Kidney (tissue), 14 donors: ENCODE results near the gene SEMA3A. TPM values are rescaled to one million over a fixed set of nuclear protein-coding genes. Genes with fewer than 3 reads are reported as not detected.

ENCODE experiments used
- DNase-seq, 5 donors: peaks; one replicate each; pipeline ENCODE4 v3.0.0-alpha.2; 2013 to 2020
- FAIRE-seq: peaks from 2 replicates; lab custom pipeline; 2012; peaks lifted over from hg19 to GRCh38; lab: Jason Lieb, UNC
- H3K27ac ChIP-seq, 2 donors: one replicate each; pipeline ENCODE4 v1.7.0; 2013; ENCODE audit warnings: low read depth in 2 of 2, low read length in 2 of 2, inconsistent platforms in 1 of 2
- H3K27me3 ChIP-seq: one replicate; pipeline ENCODE4 v1.7.1; 2013; ENCODE audit warnings: low read length, inconsistent platforms; ENCODE audit not compliant: control insufficient read depth, insufficient read depth
- H3K36me3 ChIP-seq, 3 donors: one replicate each; pipeline versions ENCODE4 v1.7.0 to v1.7.1; 2013; ENCODE audit warnings: low read length in 3 of 3, control low read depth in 1 of 3, inconsistent platforms in 1 of 3; ENCODE audit not compliant: insufficient read depth in 3 of 3, control insufficient read depth in 2 of 3
- H3K4me1 ChIP-seq, 3 donors: one replicate each; pipeline versions ENCODE4 v1.7.0 to v1.7.1; 2013; ENCODE audit warnings: low read length in 3 of 3, inconsistent platforms in 1 of 3, low read depth in 1 of 3; ENCODE audit not compliant: control insufficient read depth in 2 of 3, insufficient read depth in 2 of 3
- H3K4me3 ChIP-seq, 3 donors: one replicate each; pipeline versions ENCODE4 v1.7.0 to v1.8.1; 2013; ENCODE audit warnings: low read length in 3 of 3, control low read depth in 1 of 3, inconsistent platforms in 1 of 3
- H3K9ac ChIP-seq, 3 donors: one replicate each; pipeline versions ENCODE4 v1.7.0 to v1.7.1; 2013; ENCODE audit warnings: low read length in 3 of 3, control low read depth in 1 of 3, inconsistent platforms in 1 of 3
- H3K9me3 ChIP-seq, 3 donors: one replicate each; pipeline versions ENCODE4 v1.7.0 to v1.7.1; 2013; ENCODE audit warnings: low read length in 3 of 3, control low read depth in 1 of 3, inconsistent platforms in 1 of 3; ENCODE audit not compliant: control insufficient read depth in 2 of 3, insufficient read depth in 1 of 3
- intact Hi-C: fragments of 100-400 bp; cut with DNase I; formaldehyde crosslinking; loops from one replicate; pipeline ENCODE4 v1.11.1; 2022
- polyA plus RNA-seq: library from polyadenylated mRNA; stranded (reverse); fragments of 350-450 nt; fragmentation: Illumina TruSeq; extraction: RNeasy Lipid Tissue Mini Kit (QIAGEN cat#74804); gene quantifications from one replicate; pipeline ENCODE4 v1.2.3, GENCODE V29; 2014; ENCODE audit warnings: low read depth, low replicate concordance; ENCODE audit not compliant: insufficient read depth
- total RNA-seq: library from RNA; stranded (reverse); fragmentation: NEBNext Ultra II Directional; extraction: Animal tissue kit (Norgen Biotek cat#: 25700); gene quantifications from one replicate; pipeline ENCODE4 v1.2.1, GENCODE V29; 2021
- TF ChIP-seq, protein P1 (sequence below): IDR thresholded peaks from 3 replicates; pipeline ENCODE4 v1.5.1; 2012; ENCODE audit warnings: mild to moderate bottlenecking, moderate library complexity, borderline replicate concordance; ENCODE audit not compliant: insufficient read depth; ENCODE audit errors: extremely low read depth
- donor health status: control.
- donor health status: control.
- donor health status: control.
- donor health status: control.
- donor health status: control.
- donor health status: DM: yes; HTN: yes; CAD: no.
- donor health status: Normal renal cell carcinoma (clear cell type).

SEMA3A gene
- total and polyA plus RNA-seq, 2 donors from 2014 or later = 0.34 to 10.7 TPM

DNA sequence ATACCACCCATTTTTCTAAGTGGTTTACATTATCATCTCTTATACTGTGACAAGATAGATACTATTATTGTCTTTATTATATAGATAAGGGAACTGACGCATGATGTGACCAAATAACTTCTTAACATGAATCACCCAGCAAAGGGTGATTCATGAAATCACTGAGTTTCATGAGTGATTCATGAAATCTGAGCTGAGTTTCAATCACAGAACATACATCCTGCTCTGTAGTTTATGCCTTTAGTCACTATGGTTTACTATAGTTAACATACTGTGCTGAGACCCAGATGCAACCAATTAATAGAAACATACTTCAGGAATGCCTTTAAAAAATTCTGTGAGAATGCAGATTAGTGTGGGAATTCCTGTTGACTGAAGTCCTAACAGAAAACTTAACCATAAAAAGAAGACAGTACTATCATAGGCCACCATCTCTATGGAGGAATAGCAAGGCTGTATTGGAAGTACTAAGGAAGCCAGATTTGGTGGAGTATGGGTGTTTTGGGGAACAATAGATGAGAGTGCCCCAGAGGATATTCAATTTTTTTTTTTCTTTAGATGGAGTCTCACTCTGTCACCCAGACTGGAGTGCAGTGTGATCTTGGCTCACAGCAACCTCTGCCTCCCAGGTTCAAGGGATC is 43.1 kb upstream of the SEMA3A start:
- Histone ChIP-seq H3K36me3 (no peaks in the 10 kb centered on the region), H3K9me3 (no peaks in the 10 kb centered on the region), H3K4me3 (no peak overlapping the region), H3K27me3 (no peaks in the 10 kb centered on the region), H3K4me1 (no peaks in the 10 kb centered on the region), H3K9ac (no peak overlapping the region), H3K27ac (no peak overlapping the region)
- TF ChIP-seq, protein P1, sequence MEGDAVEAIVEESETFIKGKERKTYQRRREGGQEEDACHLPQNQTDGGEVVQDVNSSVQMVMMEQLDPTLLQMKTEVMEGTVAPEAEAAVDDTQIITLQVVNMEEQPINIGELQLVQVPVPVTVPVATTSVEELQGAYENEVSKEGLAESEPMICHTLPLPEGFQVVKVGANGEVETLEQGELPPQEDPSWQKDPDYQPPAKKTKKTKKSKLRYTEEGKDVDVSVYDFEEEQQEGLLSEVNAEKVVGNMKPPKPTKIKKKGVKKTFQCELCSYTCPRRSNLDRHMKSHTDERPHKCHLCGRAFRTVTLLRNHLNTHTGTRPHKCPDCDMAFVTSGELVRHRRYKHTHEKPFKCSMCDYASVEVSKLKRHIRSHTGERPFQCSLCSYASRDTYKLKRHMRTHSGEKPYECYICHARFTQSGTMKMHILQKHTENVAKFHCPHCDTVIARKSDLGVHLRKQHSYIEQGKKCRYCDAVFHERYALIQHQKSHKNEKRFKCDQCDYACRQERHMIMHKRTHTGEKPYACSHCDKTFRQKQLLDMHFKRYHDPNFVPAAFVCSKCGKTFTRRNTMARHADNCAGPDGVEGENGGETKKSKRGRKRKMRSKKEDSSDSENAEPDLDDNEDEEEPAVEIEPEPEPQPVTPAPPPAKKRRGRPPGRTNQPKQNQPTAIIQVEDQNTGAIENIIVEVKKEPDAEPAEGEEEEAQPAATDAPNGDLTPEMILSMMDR = no peak
- no peak for DNase-seq
- no peak for FAIRE-seq
- intact Hi-C loops = no loop called here

DNA sequence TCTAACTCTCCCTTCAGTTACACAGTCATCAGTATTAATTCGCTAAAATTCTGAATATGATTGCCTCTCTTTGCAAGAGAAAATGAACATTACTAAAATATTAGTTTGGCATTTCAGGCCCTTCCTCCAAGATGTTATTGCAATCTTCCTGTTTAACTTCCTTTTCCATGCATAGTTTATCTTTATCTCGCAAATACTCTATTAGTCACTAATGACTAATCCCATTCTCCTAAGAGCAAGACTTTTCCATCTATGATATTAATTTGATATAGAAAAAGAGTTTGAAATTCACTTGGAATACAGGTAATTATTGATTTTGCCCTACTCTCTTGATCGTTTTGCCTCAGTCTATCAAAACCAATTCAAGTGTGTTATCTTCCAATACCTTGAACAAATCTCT is 41.8 kb upstream of the SEMA3A start:
- FAIRE-seq (no peak), DNase-seq (no peak)
- intact Hi-C loops = no loop called here
- no peak overlapping the region for H3K4me3 ChIP-seq
- H3K27me3 ChIP-seq = no peaks in the 10 kb centered on the region
- no peak overlapping the region for H3K27ac ChIP-seq
- TF ChIP-seq, protein P1 = no peak
- no peaks in the 10 kb centered on the region for H3K36me3 ChIP-seq
- H3K4me1 ChIP-seq = no peaks in the 10 kb centered on the region
- no peak overlapping the region for H3K9ac ChIP-seq
- no peaks in the 10 kb centered on the region for H3K9me3 ChIP-seq

DNA sequence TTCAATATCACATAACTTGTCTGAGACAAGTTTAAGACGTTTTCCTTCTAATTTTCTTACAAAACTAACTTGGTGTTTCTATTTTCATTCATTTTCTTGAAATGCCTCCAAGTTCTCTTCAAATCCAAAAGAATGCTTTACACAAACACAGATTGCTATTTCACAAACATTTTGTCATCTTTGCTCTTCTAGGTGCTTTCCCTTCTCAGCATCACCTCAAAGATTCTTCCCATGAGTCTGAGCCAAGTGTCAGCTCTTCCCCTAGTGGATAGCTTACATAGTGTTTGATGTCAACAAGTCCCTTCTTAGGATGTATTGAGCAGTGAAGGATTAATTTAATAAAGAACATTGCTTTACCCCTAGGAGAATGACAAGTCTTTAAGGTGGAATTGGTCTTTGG is 38.1 kb upstream of the SEMA3A start:
- Histone ChIP-seq H3K9me3 (no peaks in the 10 kb centered on the region), H3K27me3 (no peaks in the 10 kb centered on the region), H3K27ac (no peak overlapping the region), H3K4me3 (no peak overlapping the region), H3K36me3 (no peaks in the 10 kb centered on the region), H3K4me1 (no peaks in the 10 kb centered on the region), H3K9ac (no peak overlapping the region)
- intact Hi-C loops = no loop called here
- FAIRE-seq (no peak), DNase-seq (no peak)
- TF ChIP-seq, protein P1 = no peak

DNA sequence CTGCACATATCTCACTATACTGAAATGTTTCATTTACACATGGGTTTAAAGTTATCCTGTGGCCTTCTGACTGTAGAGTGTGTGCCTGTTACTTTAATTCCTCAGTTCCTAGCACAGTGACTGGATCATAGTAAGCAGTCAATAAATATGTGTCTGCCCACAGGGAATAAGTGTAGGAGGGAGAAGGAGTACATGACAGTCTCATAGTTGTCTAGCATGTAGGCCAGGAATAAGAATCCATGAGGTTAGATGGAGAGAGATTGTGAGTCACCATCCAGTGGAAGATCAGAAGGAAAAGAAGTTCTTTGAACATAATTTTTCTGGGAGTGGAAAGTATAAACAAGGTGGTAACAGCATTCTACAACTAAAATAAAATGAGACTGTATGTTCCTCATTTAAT is 36.6 kb upstream of the SEMA3A start:
- H3K4me1 ChIP-seq = no peaks in the 10 kb centered on the region
- H3K9me3 ChIP-seq = no peaks in the 10 kb centered on the region
- no peaks in the 10 kb centered on the region for H3K36me3 ChIP-seq
- no peaks in the 10 kb centered on the region for H3K27me3 ChIP-seq
- no peak overlapping the region for H3K4me3 ChIP-seq
- TF ChIP-seq, protein P1 = no peak
- intact Hi-C loops = no loop called here
- no peak overlapping the region for H3K27ac ChIP-seq
- H3K9ac ChIP-seq = no peak overlapping the region
- FAIRE-seq = no peak
- DNase-seq = no peak
